Measurements from ENCODE around the gene SYNPR. TPM values are rescaled to one million over a fixed set of nuclear protein-coding genes. Genes with fewer than 3 reads are reported as not detected.

Gene SYNPR
- not detected in 5 replicates for total RNA-seq (2022; extraction: Qiagen RNA extraction; ENCODE audit: low read depth)

DNA sequence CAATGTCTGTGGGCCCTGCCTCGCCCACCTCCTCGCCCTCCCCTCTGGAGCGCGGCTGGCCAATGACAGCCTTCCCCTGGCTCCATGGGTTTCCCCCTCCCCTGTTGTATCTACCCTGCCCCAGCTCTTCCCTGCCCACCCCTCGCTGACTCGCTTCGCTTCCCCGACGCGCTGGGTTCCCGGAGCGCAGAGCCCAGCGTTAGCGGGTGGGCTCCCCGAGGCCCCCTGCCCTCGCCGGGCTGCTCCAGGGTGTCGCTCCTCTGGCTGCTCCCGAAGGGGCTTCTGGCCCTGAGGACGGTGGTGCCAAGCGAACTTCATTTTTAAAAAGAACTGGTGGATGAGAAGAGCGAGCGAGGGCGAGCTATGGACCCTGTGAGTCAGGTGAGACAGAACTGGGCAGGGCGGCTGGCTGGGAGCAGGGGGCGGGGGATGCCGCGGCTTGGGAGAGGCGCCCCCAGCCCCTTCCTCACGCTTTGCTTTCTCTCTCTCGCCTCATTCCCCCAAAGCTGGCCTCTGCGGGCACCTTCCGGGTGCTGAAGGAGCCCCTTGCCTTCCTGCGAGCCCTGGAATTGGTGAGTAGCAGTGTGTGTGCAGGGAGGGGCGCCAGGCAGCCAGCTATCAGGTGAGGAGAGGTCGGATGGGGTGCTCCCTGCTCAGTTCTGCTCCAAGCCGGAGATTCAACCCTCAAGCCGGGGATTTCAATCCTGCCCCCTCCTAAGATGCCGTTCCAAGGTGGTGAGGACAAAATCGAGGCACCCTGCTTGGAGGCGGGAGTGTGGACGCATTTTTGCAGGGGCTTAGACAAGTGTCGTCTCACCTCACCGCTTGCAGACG is at the start of gene SYNPR:
TSS of gene SYNPR (plus strand) at position 138 of the 834 bp plus-strand sequence.

DNA sequence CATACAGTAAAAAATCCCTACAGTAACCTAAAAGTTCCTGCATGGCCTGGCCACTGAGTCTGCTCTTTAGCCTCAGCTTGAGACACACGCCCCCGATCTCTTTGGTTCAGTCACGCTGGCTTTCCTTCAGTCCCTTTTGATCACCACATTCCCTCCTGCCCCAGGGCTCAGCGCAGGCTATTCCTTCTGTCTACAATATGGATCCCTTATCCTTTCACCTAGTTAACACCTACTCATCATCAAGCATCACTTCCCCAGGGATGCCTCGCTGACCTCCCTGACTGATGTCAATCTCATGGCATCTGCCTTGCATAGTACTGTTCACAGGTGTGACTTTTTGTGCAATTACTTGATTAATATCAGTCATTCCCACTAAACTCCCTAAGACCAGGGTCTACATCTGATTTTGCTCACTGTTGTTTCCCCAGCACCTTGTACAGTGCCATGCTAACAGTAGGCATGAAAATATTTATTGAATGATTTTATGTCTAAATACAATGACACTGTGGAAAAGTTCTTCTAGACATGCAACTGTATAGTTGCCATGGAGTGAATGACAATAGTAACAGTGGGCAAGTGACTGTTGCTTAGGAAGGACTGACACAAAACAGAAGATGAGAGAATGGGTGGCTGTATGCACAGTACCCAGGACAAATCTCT is 374.1 kb downstream of the SYNPR start, which contains the start of gene SNTN:
TSS of gene SNTN (plus strand) at position 610 of the 660 bp plus-strand sequence. CDS start at position 623, 13 bp downstream.

Measured in A549 treated with DMSO at 1 μM for 4 hours (cell line).